ENCODE data around the gene ASS1.

Gene ASS1

DNA sequence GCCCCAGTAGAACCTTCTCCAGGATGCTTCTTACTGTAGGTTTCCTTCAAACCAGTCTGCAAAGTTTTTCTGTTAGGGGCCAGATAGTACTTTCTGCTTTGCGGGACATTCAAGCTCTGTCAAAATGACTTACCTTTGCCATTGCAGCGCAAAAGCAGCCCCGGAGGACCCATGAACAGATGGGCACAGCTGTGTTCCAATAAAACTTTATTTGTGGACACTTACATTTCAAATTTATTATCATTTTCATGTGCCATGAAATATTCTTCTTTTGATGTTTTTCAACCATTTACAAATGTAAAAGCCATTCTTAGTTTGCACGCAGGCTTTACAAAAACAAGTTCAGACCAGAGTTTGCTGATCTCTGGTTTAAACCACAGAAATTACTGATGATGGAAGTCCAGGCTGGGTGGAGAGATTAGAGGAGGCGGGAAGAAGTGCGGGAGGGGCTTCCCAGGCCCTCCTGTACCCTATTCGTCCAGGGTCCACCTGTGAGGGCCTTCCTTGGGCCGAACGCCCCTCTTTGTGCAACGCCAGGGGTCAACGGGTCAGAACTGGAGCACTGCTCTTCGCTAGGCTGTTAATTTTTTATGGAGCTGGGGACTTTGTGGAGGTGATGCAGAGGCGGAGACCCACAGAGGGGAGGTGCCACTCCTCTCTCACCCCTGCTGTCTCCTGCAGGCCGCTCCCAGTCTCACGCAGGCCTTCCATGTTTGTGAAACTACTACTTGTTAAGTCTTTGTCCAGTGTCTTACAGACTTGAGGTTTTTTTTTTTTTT is 7.6 kb upstream of the ASS1 start:
- DNase-seq, result no peak

DNA sequence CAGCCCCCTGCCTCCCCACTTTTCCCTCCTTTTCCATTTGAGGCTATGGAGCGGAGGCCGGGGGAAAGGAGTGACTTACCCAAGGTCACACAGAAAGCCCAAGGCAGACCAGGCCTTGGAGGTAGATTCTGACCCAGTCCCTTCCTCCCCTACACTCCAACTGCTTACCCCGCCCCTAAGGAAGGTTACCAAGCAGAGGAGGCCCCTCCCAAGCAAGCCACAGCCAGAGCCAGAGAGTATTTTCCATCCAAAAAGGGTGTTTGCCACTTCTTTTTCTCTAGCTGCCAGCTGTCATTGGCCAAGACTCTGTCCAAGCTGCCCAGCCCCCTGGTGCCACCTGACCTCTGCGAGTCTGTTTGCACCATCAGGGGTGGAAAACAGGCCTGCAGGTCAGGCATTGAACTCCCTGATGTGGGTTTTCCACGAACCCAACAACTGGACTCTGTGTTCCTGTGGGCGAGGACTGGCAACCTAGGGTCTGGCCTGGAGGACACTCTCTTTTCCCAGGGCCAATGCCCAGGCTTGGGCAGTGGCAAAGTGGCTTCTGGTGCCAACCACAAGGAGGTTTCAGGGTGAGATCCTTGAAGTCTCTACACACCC is 6.3 kb upstream of the ASS1 start:
- no peak for DNase-seq

DNA sequence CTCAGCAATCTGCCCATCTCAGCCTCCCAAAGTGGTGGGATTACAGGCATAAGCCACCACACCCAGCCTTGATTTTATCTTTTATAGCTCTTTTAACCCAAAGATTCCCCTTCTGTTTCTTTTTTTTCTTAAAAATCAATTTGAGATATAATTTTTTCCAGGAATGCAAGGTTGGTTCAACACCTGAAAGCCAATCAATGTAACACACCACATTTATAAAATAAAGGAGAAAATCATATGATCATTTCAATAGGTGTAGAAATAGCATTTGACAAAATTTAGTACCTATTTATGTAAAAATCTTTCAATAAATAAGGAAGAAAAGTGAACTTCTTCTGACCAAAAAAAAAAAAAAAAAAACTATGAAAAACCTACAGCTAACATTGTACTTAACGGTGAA is 3.7 kb upstream of the ASS1 start:
- no peak for DNase-seq

DNA sequence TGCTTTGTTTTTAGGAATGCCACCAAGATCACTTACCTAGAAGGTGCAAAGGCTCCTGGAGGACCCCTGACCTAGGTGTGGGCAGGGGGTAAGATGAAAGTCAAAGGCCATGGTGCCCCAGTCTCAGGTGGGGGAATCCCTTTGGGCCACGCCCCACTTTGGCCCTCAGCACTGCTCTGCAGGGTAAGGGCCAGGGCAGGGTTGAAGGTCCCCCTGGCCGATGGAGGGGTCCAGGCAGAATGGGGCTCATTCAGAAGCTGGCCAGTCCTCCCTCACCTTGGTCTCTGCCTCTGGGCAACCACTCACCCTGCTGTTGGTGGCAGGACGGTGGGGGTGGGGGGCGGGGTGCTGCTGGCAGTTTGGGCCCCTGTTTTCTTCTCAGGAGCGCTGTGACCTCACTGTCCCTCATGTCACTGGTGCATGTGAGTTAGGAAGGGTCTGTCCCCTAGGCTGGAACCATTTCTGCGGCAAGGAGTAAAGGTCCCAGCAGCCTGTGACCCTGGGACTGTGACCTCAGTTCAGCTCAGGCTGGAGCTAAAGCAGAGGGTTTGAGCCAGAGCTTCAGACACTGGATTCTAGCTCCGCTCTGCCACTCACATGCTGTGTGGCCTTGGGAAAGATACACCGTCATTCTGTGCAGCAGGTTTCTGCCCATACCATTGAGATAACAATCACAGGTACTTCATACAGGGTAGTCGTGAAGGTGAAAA is 1.9 kb upstream of the ASS1 start:
- DNase-seq, result no peak

DNA sequence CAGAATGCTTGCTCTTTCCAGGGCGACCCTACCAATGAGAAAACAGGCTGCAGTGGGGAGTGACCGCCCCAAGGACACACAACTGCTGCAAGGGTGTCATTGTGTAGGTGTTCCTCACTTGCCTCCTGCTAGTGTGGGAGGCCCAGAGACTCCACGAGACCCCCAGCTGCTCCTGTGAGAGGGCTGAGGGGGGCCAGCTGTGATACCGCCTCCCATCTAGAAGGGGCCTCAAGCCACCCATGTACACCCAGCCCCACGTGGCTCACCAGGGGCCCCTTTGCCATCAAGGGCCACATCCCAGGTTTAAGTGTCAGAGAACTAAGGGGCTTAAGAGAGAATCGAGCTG is 1.3 kb upstream of the ASS1 start:
- no peak for DNase-seq

DNA sequence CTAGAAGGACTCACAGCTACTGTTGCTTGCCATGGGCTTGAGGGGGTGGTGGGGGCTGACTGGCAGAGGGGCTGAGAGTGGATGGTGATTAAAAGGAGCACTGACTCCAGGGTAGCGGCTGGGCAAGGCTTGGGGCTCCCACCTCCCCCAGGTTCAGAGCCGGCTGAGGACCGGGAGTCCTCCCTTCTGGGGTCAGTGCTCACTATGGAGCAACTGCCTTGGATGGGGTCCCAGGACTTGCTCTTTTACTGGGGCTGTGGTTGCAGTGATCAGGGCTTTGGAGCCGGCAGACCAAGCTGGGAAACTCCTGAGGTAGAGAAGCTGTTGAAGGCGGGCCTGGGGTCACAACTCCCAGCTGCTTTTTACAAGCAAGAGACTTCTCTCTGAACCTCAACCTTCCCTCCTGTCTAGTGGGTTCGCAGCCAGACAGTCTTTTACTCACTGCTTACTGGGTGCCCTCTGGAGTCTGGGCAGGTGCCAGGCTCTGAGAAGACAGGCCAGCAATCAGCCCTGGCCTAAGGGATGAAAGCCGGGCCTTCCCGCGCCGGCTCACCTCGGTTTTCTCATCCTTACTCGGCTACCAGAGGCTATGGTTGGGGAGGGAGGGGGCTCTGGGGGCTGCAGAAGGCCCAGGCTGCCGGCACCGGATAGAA is 795 bp upstream of the ASS1 start:
- no peak for DNase-seq

DNA sequence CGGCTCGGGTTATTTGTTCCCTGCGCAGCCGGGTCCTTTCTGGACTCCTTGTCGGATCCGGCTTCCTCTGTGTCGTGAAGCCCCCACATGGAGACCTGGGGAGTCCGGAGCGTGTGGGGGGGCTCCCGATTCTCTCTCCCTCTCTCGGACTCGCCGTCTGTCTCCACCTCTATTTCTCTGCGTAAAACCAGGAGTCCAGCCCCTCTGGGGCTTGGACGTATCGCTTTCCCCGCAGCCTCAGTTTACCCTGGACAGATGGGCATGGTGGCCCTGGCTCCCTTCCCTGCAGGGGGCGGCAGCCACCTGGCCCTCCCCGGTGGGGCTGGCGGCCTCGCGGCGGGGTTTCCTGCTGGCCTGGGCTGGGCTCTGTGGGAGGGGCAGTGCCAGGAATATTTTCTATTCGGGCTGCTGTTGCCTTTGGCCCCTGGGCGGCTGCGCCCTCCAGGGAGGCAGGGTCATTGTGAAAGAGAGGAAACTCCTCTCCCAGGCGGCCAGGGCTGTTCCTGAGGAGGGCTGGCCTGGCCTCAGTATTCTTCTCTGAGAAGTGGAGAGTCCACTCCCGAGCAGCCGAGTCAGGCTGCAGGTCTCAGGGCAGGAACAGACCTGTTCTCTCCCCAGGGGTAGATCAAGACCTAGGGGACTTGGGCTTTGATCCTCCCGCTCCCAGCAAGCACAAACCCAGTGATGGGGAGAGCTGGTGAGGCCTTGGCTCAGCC is 665 bp downstream of the ASS1 start:
- DNase-seq, result peak; percentile 62

DNA sequence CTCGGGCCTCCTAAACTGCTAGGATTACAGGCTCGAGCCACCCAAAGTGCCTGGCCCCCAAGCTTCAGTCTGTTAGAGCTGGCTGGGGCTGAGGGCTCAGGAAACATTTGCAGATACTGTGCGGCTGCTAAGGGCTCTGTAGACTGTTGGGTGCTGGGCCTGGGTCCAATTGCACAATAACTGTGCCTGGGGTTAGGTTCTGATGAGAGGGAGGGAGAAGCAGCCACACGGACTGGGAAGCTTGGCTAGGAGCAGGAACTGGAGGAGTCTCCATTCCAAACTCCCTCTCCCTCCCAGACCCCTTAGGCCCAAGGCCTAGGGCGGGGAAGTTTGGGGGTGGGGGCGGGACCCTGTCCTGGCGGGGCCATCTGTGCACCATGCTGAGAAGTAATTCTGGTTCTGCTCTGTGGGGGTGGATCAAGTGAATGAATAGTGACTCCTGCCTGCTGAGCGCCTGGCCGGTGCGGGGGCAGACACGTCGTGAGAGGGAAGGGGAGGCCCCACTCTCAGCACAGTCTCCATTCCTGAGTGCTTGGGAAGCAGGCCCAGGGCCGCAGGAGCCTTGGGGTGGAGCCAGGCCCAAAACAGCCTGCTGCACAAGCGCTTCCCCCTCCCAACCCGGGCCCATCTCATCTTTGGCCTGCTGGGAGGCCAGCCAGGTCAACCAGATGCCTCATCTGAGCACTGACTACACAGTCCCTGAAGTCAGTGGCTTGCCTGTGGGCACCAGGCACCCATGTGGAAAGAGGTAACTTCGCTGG is 1.5 kb downstream of the ASS1 start:
- peak; percentile 88 for DNase-seq

DNA sequence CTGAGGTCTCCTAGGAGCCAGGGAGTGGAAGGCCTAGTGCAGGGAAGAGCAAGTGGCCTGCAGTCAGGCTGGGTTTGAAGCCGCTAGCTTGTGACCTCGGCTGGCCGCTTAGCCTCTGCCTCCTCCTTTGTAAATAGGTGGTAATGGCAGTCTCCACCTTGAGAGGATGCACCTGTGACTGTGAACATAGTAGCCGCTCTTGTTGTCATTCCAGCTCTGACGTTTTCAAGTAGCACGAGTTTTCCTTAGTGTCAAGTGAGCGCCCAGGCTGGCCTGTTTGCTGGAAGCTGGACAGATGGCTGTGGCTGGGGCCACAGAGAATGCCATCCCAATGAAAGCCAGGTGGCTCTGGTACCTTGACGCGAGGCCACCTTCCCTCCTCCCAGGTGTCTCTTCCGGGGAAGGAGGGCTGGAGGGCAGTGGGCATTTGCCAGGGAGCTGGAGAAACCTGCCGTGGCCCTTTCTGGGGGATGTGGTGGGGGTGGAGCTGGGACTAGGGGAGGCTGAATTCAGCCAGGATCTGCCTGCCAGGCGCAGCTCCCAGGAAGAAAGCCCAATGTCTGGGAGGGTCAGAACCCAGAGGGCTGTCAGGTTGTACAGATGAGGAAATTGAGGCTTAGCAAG is 2.5 kb downstream of the ASS1 start:
- no peak for DNase-seq

DNA sequence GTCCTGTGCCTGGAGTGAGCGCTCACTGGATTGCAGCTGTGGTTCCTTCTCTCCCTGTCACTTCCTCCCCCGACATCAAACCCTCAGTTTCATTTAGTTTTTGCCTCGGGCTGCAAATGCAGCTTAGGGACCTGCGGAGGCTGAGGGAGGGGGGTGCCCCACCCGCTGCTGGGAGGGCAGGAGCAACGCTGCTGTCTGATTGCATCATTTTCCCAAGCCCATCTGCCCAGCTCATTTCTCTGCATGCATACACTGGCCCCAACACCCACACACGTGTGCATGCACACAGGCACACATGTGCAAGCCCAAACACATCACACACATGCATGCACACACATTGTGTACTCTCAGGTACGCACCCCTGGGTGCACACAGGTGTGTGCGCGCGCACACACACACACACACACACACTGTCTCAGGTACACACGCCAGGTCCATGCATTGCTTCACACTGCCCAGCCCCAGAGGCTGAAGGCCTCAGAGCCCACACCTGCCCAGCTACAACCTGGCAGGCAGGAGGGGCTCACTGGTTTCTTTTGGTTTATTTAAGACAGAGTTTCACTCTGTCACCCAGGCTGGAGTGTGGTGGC is 3.4 kb downstream of the ASS1 start:
- no peak for DNase-seq

DNA sequence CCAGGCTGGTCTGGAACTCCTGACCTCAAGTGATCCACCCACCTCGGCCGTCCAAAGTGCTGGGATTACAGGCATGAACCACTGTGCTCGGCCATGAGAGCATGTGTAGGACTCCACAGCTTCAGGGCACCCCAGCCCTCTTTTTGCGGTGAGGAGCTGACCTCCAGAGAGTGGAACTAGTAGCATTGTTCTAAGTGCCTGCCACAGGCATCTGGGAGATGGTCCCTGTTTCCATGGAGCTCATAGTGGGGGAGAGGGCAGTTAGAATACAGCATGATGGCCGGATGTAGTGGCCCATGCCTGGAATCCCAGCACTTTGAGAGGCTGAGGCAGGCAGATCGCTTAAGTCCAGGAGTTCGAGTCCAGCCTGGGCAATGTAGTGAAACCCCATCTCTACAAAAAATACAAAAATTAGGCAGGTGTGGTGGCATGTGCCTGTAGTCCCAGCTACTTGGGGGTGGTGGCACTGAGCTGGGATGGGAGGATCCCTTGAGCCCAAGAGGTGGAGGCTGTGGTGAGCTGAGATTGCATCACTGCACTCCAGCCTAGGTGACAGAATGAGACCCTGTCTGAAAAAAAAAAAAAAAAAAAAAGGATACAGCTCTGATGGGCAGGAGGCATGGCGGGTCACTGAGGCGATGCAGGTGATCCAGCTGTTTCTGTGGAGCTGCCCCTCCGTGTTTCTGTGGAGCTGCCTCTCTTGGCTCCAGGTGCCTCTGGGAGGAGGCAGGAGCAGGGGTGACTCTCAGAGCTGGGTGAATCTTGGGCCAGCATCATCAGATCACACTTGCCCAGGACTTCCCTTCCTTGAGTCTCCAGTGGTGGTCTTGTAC is 4.2 kb downstream of the ASS1 start:
- no peak for DNase-seq

DNA sequence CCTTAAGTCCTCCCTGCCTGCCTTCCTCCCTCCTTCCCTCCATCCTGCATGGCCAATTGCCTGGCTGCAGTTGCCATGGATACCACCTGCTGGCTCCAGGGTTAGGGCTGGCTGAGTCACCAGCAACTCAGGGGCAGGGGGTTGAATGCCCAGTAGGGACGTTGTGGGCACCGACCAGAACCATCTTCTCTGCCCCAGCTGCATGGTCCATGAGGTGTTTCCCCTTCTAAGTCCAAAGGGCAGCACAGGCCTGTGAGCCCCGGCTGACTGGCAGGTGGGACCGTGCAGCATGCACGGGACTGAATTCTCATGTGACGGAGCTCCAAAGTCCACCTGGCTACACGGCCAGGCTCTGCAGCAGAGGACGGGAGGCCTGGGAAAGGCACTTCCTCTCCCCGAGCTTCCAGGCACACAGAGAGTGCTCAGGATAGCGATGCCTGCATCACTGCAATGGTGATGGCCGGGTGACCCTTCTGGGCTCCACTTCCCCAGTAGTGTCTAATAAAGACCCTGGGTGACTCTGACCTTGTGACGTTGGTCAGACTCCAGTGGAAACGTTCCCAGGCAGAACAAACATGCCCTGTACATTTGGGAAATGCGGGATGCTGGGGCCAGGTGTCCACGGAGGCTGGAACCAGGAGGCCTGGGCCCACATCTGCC is 5.7 kb downstream of the ASS1 start:
- DNase-seq, result no peak

DNA sequence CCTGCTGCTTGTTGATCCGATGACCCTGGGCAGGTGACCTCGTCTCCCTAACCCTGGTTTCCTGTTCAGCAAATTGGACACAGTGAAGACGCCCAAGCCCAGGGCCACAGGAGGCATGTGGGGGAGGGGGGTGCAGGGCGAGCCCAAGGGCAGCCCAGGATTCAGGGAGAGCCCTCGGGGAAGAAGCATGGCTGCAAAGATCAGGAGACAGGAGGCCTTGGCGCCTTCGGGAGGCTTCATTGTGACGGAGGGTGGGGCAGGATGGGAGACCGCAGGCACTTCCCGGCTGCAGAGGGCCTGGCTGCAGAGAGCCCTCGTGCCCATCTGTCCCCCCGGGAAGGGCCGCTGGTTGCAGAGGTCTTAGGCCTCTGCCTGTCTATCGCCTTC is 6.2 kb downstream of the ASS1 start:
- DNase-seq, result no peak

DNA sequence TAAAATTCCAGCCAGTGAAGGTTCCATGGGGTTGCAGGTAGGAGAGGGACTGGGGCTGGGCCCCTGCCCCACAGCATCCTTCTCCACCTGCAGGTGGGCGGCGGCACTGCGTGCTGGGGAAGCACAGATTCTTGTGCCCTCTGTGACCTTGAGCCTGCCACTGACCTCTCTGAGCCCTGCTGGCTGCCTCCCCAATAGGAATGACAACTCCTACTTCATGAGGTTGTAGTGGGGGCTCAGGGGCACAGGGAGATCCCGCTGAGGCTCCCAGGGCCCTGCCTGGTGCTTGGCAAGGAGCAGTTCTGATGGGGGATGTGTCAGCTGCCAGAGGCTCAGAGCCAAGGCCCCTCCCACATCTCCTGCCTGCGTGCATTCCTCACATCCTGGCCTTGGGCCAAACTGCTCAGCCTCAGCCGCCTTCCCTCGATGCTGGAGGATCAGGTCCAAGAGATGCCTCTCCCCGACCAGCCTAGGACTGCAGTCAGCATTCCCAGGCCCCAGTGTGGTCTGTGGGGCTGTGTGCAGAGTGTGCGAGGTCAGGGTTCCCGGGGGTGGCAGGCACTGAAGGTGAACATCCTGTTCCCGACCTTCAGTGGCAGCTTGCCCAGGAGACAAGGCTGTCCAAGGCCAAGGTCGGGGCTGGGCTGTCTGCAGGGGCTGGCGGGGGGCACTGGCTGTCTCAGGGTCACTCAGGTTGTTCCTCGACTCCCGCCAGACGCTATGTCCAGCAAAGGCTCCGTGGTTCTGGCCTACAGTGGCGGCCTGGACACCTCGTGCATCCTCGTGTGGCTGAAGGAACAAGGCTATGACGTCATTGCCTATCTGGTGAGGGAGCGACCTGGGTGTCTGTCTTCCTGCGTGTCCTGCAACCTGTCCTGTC is 7.0 kb downstream of the ASS1 start:
- DNase-seq, result peak; percentile 82

DNA sequence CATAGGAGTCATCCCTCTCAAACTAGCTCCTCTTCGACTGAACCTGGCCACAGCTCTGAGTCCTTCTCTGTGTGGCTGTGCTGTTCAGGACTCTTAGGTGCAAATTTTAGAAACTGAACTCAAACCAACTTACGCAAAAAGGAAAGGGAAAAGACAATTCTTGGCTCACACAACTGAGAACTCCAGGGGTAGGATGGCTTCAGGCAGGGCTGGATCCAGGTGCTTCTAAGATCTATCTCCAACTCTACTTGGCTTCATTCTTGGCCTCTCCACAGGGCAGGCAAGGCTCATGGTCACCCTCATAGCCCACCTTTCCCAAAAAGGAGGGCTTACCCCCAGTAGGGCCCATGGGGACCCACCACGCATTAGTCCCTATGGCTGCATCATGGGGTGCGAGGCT is 8.1 kb downstream of the ASS1 start:
- no peak for DNase-seq

DNA sequence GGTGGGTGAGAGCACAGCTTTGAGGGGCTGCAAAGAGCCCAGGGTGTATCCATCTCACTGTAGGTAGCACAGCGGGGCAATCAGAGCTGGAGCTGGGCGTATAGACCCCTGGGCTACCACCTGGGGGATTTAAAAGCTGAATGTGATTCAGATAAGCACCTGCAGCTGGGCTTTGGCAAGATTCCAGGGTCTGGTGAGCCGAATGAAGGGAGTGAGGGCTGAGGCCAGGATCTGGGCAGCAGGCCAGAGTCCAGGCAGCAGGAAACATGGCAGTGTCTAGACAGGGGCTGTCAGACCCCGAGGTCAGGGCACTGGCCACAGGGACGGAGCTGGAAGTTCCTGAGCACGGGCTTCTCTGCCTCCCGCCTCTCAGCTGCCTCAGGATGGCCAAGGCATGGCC is 8.7 kb downstream of the ASS1 start:
- DNase-seq, result no peak

DNA sequence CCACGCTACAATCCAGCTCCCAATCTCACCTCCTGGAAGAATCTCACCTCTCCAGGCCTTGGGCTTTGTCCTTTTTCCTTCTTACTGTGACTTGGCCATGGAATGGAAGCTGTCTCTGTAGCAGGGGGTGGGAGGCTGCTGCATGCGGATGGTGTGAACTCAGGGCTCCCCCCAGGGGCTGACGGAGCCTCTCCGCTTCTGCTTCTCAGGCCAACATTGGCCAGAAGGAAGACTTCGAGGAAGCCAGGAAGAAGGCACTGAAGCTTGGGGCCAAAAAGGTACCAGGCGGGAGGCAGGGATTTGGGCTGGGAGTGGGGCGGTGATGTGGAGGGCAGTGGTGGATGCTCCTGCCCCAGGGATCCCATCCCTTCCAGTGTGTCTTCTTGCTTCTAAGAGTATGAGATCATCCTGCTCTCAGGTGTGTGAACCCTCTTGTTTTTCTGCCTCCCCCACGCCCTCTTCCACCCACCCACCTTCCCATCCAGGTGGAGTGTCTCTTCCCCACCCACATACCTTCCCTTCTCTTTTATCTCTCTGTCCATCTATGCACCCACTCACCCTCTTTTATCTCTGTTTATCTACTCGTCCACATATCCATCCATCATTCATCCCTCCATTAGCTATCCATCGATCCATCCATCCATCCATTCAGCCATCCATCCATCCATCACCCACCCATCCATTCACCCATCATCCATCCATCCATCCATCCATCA is 9.5 kb downstream of the ASS1 start:
- DNase-seq, result no peak

DNA sequence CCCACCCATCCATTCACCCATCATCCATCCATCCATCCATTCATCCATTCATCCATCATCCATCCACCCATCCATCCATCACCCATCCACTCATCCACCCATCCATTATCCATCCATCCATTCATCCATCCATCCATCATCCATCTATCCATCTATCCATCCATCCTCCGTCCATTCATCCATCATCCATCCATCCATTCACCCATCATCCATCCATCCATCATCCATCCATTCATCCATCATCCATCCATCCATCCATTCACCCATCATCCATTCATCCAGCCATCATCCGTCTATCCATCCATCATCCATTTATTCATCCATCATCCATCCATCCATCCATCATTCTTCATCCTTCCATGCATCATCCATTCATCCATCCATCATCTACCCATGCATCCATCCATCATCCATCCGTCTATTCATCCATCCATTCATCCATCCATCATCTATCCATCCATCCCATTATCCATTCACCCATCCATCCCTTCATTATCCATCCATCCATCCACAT is 10.1 kb downstream of the ASS1 start:
- no peak for DNase-seq
